Measurements from ENCODE around the gene HPGDS. TPM values are rescaled to one million over a fixed set of nuclear protein-coding genes. Genes with fewer than 3 reads are reported as not detected.
A peak's percentile ranks its signal among the peaks of the same experiment; 100 is the strongest.

HPGDS gene
- total RNA-seq, 1 donor from 2014 or later, result not detected

DNA sequence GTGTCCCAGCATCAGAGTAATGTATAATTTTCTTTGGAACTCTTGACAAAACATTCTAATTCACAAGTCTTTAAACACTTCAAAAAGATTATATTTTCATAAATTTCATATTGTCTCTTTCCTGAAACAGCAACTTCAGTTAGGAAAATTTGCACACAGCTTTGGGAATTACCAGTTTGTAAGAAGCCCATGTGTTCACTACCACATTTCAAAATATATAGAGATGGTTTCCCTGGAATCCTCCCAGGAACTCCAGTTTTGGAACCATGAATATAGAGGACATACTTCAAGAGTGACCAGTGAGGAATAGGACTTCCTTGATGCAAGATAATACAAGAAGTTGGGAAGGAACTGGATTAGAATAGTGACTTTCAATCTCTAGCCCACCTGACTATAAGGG, 28.7 kb upstream of the HPGDS start:
- Mint-ChIP-seq H3K4me1 (ENCODE audit: low read depth) (peaks cover 7% of the 10 kb centered on the region), H3K27ac (ENCODE audit: unreplicated experiment) (no peak overlapping the region), H3K9me3 (ENCODE audit: low read depth) (peaks cover 14% of the 10 kb centered on the region), H3K4me3 (ENCODE audit: unreplicated experiment) (no peak overlapping the region), H3K36me3 (ENCODE audit: low read depth) (peaks cover 4% of the 10 kb centered on the region), H3K27me3 (ENCODE audit: low read depth) (no peaks in the 10 kb centered on the region)
- DNase-seq (ENCODE audit: low spot score), result no peak
- TF ChIP-seq, protein P1, sequence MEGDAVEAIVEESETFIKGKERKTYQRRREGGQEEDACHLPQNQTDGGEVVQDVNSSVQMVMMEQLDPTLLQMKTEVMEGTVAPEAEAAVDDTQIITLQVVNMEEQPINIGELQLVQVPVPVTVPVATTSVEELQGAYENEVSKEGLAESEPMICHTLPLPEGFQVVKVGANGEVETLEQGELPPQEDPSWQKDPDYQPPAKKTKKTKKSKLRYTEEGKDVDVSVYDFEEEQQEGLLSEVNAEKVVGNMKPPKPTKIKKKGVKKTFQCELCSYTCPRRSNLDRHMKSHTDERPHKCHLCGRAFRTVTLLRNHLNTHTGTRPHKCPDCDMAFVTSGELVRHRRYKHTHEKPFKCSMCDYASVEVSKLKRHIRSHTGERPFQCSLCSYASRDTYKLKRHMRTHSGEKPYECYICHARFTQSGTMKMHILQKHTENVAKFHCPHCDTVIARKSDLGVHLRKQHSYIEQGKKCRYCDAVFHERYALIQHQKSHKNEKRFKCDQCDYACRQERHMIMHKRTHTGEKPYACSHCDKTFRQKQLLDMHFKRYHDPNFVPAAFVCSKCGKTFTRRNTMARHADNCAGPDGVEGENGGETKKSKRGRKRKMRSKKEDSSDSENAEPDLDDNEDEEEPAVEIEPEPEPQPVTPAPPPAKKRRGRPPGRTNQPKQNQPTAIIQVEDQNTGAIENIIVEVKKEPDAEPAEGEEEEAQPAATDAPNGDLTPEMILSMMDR (IDR thresholded peaks at IDR 0.05), result no peak

DNA sequence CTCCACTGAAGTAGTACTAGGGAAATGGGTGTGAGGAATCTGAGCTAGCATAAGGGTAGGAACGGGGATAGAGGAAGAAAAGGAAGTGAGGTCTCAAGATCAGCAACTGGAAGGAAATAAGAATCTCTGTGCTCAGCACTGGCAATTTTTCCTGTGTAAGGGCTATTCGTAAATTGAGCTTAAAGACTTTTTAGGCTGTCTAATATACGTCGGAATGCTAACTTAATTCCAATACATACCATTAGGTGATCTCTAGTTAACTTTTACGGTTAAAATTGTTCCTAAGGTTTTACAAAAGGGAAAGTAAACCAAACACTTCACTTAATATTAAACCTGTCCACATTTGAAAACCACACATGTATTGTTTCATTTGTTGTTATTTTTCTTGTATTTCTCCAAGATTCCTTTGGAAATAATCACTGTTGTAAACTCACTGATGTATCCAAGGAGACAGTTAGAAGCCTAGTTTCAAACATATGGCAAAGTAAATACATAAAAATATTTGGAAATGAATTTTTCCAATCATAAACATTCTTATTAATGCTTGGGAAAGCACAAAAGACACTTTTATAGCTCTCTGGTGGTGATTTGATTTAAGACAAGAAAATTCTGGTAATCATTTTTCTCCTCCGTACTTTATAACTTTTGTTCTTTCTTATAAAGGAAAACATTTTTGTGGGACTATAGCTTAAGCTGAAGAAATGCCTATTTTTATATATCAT, 28.1 kb upstream of the HPGDS start:
- H3K27ac Mint-ChIP-seq (ENCODE audit: unreplicated experiment), result no peak overlapping the region
- H3K36me3 Mint-ChIP-seq (ENCODE audit: low read depth), result peaks cover 4% of the 10 kb centered on the region
- no peaks in the 10 kb centered on the region for H3K27me3 Mint-ChIP-seq (ENCODE audit: low read depth)
- H3K4me3 Mint-ChIP-seq (ENCODE audit: unreplicated experiment), result no peak overlapping the region
- no peak for DNase-seq (ENCODE audit: low spot score)
- peaks cover 19% of the 10 kb centered on the region for H3K9me3 Mint-ChIP-seq (ENCODE audit: low read depth)
- peaks cover 10% of the 10 kb centered on the region for H3K4me1 Mint-ChIP-seq (ENCODE audit: low read depth)
- TF ChIP-seq, protein P1 (IDR thresholded peaks at IDR 0.05), result no peak

DNA sequence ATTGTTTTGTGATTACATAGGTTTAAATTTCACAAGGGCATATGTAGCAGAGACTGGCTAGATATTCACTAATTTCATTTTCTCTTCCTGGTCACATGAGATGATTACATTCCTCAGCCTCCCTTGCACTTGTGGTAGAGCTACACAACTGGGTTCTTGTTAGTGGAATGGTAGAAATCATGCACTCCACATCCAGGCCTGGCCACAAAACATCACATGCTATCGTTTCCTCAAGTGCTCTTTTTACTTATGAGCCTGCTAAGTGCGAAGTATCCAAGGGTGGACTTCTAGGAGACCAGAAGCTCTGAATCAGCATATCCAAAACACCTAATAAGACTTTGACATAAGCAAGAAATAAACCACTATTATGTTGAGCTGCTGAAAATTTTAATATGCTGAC, 26.4 kb upstream of the HPGDS start:
- Mint-ChIP-seq H3K4me1 (ENCODE audit: low read depth) (peaks cover 21% of the 10 kb centered on the region), H3K4me3 (ENCODE audit: unreplicated experiment) (no peak overlapping the region), H3K27me3 (ENCODE audit: low read depth) (no peaks in the 10 kb centered on the region), H3K9me3 (ENCODE audit: low read depth) (peaks cover 19% of the 10 kb centered on the region), H3K36me3 (ENCODE audit: low read depth) (peaks cover 4% of the 10 kb centered on the region), H3K27ac (ENCODE audit: unreplicated experiment) (no peak overlapping the region)
- DNase-seq (ENCODE audit: low spot score), result no peak
- TF ChIP-seq, protein P1 (IDR thresholded peaks at IDR 0.05), result no peak

DNA sequence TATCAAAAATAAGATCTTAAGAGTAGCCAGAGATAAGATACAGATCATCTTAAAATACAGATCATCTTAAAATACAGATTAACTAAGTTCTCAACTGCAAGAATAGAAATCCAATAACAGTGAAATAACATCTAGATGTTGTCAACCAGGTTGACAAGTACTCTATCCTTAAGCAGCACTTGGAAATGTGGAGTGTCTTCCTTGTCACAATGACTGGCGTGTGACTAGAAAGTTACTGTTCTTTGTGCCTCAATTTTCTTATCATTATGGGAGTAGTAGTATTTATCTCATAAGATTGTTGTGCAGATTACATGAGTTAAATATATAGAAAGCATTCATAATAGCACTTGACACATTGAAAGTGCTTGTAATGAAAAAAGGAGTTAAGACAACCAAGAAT, 25.8 kb upstream of the HPGDS start:
- no peak for DNase-seq (ENCODE audit: low spot score)
- no peaks in the 10 kb centered on the region for H3K27me3 Mint-ChIP-seq (ENCODE audit: low read depth)
- no peak overlapping the region for H3K27ac Mint-ChIP-seq (ENCODE audit: unreplicated experiment)
- no peak overlapping the region for H3K4me3 Mint-ChIP-seq (ENCODE audit: unreplicated experiment)
- peaks cover 21% of the 10 kb centered on the region for H3K4me1 Mint-ChIP-seq (ENCODE audit: low read depth)
- TF ChIP-seq, protein P1 (IDR thresholded peaks at IDR 0.05), result no peak
- H3K36me3 Mint-ChIP-seq (ENCODE audit: low read depth), result peaks cover 4% of the 10 kb centered on the region
- H3K9me3 Mint-ChIP-seq (ENCODE audit: low read depth), result peaks cover 19% of the 10 kb centered on the region

DNA sequence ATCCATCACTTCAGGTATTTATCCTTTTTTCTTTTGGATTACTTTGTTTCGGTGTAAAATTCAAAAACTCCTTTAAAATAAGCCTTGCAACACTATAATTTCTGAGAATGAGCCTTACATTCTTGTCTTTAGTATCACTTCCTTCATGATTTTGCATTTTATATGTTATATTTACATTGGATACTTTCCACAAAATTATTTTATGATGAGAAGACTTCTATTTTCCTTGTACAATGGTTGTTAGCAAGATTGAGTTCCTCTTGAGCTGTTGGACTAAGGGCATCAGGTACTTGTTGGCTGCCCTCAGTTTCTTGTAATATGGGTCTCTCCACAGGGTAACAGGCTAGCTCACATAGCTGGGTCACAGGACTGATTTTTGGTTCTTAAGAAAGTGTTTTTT, 22.7 kb upstream of the HPGDS start:
- Mint-ChIP-seq H3K4me3 (ENCODE audit: unreplicated experiment) (no peak overlapping the region), H3K27me3 (ENCODE audit: low read depth) (no peaks in the 10 kb centered on the region), H3K27ac (ENCODE audit: unreplicated experiment) (peak overlapping the region; percentile 62), H3K9me3 (ENCODE audit: low read depth) (peaks cover 19% of the 10 kb centered on the region), H3K4me1 (ENCODE audit: low read depth) (peaks cover 20% of the 10 kb centered on the region), H3K36me3 (ENCODE audit: low read depth) (peaks cover 4% of the 10 kb centered on the region)
- DNase-seq (ENCODE audit: low spot score), result no peak
- TF ChIP-seq, protein P1 (IDR thresholded peaks at IDR 0.05), result no peak
